ENCODE data around the gene CRB2.

Gene CRB2

DNA sequence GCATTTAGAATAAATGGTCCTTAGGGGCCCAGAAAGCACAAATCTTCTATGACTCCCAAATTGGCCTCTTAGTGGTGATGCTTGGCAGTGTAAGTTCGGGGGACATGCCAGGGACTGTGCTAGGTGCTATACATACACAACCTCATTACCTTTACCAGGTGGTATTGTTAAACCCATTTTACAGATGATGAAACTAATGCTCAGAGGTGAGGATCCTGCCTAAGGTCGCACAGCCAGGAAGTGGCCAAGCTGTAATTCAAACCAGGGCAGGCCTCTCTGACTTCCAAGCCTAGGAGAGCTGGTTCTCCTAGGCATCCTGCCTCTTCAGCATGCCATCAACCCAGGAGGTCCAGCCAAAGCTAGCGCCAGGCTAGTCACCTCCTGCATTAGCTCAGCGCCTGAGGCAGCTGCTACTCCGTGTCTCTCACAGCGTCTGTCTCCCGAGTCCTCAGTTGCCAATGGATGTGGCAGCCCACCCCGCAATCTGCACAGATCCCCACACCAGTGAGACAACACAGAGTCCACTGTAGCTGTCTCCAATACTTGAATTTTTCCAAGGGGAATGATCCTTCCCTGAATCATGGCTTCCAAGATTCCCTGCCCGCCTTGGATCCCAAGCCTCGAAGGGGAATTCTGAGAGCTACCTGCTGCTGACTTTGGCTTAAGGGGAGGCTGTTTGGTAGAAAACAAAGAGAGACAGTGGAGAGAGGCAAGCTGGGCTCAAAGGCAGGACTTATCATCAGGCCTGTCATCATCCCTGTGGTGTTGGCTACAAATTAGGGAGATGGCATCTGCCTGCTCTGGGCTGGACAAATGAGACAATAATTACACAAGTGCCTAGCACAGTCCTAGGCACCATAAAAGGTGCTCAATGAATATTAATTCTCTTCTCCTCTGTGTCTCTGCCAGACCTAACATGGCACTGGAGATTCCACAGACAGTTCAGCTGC lies 52.6 kb downstream of the CRB2 start:
- DNase-seq, result no peak

DNA sequence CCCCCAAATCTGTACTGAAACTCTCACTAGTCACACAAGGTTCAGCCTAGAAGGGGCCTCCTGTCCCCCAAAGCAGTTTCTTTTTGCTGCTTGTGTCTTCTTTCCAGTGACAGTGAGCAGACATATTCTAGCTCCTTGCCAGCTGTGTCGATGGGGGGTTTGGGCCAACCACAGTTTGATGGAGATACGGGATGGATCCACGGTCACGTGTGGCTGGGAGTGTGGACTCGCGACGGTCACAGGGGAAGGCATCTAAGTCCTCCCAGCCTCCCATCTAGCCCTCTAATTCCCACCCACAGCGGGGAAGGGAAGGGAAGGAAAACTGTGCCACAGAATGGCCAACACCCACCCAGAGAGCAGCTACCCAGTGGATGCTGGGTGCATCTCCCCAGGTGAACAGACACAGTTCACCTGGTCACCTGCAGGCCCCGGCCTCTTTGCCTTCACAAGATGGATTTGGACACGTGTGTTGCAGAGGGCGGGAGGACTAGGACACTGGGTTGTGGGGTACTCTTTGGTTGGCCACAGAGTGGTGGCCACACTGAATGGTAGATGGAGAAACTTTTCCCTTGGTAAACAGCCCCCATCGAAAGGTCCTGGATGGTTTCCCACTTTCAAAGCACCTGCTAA lies 54.4 kb downstream of the CRB2 start:
- no peak for DNase-seq

DNA sequence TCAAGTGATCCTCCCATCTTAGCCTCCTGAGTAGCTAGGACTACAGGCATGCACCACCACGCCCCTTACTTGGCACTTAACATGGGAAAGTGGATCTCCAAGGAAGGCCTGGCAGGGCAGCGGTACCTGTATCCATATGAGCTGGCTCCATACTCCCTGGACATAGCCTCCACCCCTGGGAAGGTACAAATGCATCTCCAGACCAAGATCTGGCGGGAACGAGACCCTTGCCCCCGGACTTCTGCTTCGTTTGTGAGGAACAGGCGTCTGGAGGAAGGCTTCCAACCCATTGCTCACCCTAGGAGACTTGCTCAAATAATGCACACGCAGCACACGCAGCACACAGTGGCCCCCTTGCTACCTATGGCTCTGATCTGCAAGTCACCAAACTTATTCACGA lies 55.2 kb downstream of the CRB2 start:
- no peak for DNase-seq

DNA sequence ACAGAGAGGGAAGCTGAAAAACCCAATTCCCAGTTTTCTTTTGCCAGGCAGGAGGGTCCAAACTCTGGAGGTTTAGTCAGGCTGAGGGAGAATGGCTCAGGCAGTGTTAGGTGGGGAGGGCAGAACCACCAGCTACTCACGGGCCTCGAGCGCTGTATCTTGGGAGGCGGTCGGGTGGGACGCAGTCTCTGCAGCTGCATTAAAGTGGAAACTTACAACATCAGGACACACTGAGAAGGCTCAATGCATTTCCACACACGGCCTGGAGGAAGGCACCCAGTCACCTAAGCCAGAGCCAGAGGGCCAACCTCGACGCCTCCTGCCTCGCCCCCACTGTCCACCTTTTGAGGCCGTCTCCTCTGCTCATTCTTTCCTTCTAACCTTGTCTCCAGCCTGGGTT lies 55.6 kb downstream of the CRB2 start:
- DNase-seq, result no peak

DNA sequence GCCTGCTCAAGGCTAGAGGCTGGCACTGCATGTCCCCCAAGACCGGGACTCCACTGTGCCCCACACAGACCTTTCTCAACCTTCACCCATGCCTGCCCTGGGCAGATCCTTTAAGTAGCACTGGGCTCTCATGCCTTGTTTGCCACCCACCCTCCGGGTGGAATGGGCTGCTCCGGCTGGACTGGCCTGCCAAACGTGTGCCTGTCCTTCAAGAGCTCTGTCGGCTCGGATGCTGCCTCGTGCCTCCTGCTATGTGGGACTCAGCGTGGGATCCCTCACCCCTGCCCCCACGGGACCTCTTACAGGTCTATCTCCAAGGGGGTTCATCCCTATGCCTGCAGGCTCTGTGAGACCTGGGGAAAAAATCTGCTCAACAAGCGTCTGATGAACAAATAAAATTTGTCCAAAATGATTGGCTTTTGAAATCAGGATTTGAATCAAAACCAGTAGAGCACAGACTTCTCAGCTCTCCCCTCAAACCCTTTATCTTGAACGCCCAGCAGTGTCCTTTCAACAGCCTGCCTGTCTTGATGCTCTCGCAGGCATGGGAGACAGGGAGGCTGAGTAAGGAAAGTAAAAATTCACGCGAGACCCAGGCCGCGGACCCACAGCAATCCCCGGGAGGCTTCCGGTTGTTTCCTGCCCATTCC lies 56.3 kb downstream of the CRB2 start:
- no peak for DNase-seq

DNA sequence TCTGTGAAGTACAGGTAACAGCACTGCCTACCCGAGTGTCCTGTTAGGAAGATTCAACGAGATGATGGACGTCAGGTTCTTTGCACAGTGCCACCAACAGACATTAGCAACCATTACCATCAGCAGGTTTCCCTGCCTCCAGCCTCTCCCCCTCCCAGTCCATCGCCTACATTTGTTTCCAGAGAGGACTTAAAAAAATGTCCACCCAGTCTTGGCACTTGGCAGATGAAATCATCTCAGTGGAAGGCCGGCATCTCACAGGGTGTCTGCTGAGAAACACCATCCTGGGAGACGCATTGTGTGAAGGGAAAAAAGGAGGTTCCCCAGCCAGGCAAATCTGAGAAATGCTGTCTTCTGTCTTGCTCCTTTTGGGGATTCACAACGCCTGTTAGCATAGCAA lies 58.2 kb downstream of the CRB2 start:
- no peak for DNase-seq

DNA sequence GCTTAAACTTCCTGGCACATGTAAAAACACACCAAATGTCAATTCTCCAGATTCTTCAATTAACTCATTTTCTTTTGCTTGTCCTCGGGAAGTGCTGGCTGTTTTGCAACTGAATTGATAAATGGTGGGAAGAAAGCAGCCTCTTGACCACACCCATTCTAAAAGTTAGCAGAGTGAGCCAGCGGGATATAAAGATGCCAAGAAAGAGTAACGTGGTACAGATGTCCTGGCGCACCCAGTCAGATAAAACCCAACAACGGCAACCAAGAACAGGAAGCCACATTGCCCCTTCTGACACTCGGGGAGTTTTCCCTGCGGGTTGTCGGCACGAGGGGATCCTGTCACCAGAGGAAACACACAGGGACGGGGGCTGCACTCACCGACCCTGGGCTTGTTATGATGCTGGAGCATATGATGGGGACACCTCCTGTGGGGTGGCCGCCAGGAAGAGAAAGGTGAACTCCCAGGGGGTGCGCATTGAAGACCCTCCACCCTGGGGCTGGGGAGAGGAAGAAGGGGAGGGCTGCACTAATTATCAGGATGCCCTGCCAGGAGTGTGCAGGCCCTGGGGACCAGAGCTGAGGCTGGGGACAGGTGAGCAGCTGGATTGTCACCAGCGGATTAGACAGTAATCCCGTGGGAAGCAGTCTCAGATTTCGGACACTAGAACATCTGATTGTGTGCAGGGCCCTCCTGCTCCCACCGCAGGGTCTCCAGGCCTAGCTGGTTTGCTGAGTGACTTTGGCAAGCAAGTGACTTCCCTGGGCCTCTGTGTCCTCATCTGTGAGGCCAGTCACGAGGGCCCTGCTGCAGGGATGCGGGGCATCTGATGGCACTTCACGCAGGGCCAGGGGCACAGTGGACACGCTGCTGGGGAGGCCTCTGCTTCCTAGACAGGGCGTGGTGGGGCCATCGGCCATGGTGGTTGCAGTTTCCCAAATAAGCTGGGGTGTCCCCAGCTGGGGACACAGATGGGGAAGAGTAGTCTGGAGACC lies 59.2 kb downstream of the CRB2 start:
- no peak for DNase-seq

DNA sequence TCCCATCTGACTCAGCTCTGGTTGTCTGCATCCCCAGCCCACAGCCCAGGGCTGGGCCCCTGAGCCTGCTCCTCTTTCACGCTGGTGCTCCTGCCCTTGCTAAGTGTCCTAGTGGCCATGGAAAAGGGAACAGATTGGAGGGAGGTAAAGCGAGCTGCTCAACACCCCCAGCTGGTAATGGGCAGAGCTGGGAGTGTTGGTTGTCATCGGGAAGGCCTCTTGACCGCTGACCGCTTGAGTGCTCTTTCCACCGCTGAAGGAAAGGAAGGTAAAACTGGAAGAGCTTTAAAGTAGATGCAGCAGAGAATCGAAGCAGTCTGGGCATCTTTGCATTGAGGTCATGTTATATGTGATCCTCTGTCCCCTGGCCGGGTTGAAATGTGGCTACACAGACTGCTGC lies 60.2 kb downstream of the CRB2 start:
- no peak for DNase-seq

DNA sequence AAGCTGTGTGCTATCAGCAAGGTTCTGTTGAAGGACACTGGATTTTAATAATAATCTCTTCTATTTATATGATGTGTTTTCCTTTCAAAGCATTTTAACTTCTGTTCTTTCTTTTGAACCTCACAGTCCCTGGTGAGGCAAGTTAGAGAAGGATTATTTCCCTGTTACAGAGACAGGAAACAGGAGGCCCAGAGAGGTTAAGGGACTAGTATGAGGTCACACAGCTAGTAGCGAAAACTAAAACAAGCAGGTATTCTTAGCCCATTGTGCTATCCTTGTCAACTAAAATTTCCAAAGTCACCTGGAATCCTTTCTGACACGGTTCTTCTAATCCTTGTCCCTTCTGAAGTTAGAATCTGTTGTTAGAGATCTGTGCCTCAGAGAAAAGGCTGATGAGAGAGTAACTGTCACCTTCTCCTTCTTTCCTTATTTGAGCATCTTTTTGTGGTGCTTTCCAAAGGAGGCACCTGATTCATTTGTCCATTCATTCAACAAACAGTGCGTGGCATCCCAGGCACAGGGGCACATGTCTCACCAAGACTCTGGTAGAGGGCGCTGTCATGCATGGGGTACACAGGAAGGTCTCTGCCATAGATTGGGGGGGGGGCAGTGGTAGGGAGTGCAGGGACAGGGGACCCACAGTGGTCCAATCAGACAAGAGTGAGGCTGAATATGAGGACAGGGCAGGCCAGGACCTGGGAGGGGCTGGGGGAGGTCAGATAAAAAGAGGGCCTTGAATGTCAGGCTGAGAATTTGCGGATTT lies 61.5 kb downstream of the CRB2 start:
- no peak for DNase-seq

DNA sequence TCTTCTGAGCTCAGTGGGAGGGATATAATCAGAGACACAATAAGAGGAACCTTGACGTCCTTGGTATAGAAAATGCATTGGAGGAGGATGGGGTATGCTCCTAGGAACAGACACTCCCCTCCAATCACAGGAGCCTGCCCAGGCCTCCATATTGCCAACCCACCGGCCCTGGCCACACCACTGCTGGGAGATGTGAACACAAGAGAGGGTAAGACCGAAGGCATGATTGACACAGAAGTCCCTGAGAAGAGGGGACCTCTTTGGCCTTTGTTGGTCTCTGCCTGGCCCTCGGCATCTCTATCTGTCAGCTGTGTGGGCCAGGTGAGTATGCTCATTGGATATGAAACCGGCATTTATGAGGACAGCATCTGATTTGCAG lies 62.0 kb downstream of the CRB2 start:
- no peak for DNase-seq

DNA sequence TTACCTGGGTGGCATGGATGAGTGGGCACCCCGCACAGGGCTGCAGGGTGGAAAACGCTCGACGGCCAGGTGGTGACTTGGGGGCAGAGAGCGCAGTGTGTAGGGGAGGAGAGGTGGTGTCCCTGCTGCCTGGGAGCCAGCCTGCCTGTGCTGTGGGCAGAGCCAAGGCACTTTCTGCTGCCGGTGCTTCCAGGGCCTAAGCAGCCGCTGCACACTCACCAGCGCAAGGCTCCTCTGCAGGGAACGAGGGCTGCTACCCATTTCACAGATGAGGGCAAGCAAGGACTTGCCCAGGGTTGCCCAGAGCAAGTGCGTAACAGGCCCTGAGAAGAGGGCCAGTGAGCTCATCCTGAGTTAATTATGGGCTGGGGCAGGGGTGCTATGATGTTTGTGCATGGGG lies 62.5 kb downstream of the CRB2 start:
- no peak for DNase-seq

DNA sequence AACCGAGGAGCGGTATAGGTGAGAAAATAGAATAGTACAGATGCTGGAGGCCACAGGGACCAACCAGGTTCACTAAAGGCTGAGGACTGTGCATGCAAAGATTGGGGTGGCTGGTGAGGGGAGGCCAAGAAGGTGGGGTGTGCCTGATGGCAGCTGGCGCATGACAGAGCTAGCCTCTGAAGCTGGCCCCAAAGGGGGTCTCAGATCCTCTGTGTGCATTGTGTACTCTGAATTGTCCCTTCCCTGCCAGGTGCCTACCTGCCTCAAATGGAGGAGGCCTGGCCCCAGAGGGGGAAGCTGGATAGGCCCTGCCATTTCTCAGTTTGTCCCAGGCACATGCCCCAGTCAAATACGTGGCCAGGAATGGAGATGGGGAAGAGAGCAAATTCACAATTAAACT lies 63.1 kb downstream of the CRB2 start:
- no peak for DNase-seq

DNA sequence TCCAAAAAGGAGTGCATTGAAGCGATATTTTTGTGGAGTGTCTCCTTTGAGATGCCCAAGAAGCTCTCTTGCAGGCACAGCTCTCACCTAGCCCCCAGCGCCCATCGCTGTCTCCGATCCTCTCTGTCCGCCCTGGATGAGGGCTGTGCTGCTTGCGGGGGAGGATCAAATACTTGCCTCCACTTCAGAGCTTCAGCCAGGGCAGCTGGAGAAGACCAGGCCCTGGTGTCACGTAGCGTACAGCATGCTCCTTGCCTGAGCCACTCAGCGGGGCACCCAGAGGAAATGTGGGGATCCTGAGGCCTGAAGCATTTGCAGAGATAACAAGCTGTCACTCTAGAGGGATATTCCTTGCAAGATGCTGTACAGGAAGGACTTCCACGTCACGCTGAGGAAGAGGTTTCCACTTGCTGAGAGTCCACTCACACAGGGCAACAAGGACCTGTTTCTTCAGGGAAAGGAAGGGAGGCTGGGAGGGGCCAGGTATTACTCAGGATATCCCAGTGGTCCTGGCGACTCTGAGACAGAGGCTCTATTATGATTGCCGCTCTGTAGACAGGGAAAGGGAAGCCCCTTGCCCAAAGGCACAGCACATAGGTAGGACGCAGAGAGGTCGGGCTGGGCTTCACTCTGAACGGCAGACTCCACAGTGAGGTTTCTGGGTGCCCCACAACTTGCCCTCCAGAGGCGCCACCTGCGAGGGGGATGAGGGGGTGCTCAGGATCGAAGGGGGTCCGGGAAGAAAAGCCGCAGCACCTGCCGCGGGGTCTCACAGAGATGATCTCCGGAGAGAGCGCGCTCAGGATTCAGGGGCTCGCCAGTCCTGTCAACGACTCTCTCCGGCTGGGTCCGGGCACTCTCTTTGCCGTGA lies 64.0 kb downstream of the CRB2 start:
- DNase-seq, result no peak

DNA sequence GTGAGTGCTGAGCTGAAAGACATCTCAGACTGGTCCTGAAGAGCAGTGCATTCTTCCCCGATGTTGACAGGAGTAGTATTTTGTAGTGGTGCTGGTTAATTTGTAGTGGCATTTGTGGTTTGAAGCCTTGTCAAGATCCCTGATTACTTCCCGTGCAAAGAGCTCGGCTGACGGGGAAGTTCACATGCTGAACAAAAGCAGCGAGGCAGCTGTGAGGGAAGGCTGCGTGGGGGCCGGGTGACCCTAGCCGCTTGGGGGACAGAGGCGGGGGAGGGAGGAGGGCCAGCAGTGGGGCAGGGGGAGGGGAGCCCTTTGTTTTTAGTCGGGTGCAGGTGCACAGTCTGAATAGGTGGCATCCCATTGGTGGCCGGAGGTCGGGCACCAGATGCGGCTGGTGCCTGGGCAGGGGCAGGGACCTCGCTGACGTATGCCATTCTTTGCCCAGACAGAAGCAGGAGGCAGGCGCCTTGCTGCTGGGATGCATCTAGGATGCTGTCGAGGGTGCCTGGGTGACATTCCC lies 64.7 kb downstream of the CRB2 start:
- DNase-seq, result no peak

DNA sequence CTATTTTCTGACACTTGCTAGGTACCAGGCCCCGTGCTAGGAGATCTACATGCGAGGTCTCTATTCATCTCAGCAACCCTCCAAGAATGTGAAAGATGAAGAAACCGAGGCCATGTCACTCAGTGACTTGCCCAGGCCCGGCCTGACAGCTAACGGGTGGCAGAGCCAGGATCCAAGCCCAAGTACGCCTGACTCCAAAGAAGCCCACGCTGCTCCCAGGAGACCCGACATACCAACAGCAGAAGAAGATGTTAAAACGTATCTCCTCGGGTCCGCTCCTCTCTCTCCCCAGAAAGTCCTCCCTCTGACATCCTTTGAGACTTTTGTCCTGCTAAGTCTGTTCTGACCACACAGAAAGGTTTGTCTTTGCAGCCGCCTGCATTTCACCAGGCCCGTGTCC lies 65.2 kb downstream of the CRB2 start:
- no peak for DNase-seq

DNA sequence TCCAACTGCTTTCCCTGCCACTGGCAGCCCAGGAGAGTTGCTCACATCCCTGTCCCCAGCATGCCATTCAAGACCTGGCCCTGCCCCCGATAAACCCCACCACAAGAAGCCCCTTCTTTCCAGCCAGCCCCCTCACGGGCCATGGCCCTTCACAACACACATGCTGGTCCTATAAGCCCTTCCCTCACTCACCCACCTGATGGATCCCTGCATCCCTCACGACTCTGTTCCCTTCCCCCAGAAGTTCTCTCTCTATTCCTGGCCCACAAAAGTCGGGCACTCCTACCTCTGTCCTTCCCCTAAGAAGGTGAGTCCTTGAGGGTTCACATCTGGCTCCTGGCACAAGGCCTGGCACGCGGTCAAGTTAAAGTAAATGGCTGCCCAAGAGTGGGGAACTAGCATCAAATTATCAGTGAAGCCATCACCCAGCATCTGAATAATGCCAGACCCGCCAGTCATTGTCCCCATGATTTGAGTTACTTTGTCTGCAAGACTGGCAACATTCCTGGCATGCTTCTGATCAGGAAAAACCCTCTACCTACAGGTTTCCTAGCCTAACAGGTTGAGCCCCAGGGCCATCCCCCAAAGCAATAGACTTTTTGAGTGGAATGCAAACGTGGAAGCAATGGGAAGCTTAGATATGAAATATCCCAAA lies 65.9 kb downstream of the CRB2 start:
- DNase-seq, result no peak

DNA sequence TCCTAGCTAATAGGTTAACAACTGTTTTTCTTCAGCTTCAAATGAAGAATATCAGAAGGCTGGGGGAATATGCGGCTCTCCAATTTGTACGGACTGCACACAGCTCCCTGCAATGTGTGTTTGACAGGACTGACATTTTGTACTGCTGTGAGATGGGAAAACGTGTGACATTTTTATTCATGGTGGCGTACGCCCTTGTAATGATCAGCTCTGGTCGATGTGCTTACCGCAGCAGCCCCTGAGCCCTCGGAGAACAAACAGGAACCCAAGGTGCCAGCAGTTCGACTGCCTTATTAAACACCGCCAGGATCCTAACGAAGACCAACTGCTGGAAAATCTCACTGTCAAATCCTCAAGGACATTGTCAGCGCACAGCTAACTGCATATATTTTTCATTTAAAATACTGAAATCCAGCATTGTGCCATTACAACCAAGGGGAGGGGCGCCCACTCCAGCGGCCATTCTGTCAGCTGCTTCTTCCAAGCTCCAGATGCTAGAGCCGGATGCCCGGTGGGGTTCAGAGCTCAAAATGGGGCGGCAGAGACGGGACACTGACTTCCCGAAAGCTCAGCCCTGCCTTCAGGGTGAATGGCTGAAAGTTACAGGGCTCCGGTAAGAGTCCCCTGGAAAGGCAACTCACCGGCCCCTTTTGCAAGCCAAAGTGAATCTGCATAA lies 66.8 kb downstream of the CRB2 start:
- no peak for DNase-seq

DNA sequence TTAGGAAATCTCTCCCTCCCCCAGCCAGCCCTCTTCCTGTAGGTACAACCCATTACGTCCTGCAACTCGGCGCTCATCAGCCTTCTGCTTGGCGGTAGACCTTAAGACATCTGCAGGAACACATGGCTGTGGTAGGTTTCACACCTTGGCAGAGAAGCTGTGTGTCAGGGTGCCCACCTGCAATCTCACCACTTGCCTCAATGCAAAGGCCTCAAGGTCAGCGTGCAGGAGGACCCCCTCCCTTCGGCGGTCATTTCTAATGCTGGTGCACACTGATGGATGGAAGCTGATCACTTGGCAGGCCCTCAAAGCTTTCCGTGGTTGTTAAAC lies 67.3 kb downstream of the CRB2 start:
- DNase-seq, result no peak

DNA sequence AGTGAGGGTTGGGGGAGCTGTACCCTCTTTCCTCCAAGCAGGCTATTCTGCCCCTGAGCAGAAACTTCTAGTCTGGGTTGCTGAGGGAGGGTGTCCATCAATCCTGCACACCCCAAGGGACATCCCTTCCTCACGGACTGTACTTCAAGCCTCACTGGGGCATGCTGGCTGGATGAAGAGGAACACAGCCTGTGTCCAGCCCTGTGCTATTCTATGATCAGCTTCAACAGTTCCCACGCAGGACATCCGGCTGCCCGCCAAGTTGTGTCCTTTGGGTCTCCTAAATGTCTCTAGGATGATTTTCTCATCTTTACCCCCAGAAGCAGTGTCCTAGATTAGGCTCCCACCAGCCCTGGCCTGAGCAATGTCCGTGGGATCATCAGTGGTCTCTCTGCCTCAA lies 68.1 kb downstream of the CRB2 start:
- DNase-seq, result no peak

All from NCI-H1694 treated with DMSO at 0.1 percent for 48 hours (cell line).